ENCODE results near the gene TRIM52. TPM values are rescaled to one million over a fixed set of nuclear protein-coding genes. Genes with fewer than 3 reads are reported as not detected.

TRIM52 gene
- total and polyA plus RNA-seq, 2 of the 13 experiments (the other 11 are each of a cell fraction or from before 2014, with no cell fraction given): 7.2 to 11.6 TPM

DNA sequence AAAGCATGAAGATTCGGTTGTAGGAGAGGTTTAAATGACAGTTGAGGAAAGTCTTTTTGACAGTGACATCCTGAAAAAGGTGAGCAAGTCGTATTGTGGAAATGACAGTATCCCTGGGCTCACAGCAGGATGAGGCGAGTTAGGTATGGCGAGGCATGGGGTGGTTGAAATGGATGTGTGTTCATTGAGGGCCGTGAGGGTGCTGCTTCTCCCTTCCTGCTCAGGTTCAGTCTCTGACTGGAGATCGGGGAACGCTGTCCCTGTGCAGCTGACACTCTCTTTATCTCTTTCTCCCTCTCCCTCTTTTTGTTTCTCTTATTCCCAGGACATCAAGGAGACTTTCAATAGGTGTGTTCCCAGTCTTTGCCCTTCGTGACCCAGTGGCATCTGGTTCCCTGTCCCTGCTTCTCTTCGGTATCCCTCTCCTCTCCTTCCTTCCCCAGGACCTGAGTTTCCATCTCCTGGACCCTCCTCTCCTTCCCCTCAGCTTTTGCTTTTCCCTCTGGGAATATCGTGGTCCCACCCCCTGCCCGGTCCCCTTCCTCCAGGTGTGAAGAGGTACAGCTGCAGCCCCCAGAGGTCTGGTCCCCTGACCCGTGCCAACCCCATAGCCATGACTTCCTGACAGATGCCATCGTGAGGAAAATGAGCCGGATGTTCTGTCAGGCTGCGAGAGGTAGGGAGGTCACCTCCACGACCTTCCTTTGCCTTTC lies 27.7 kb downstream of the TRIM52 start:
- TF ChIP-seq ISX (CRISPR knock-in tag; conservative IDR thresholded peaks at IDR 0.05) (no peak), POLR2A (IDR thresholded peaks at IDR 0.05; ENCODE audit: insufficient read depth in 1 of 2, low read depth in 2 of 2, low read length in 2 of 2) (peak in 1 of 2 experiments; percentile 61; a peak in 2 of 4 replicates), IRF1 (CRISPR knock-in tag; IDR thresholded peaks at IDR 0.05; ENCODE audit: low read depth) (no peak), POLR2G (IDR thresholded peaks at IDR 0.05; ENCODE audit: low read depth, low read length) (peak; percentile 25; the same call in 1 of the 2 replicates), ZBTB25 (CRISPR knock-in tag; IDR thresholded peaks at IDR 0.05) (no peak), ZNF143 (CRISPR knock-in tag; IDR thresholded peaks at IDR 0.05) (no peak)
- TF ChIP-seq, protein P1, sequence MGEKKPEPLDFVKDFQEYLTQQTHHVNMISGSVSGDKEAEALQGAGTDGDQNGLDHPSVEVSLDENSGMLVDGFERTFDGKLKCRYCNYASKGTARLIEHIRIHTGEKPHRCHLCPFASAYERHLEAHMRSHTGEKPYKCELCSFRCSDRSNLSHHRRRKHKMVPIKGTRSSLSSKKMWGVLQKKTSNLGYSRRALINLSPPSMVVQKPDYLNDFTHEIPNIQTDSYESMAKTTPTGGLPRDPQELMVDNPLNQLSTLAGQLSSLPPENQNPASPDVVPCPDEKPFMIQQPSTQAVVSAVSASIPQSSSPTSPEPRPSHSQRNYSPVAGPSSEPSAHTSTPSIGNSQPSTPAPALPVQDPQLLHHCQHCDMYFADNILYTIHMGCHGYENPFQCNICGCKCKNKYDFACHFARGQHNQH (CRISPR knock-in tag; IDR thresholded peaks at IDR 0.05): no peak
- TF ChIP-seq, protein P2, sequence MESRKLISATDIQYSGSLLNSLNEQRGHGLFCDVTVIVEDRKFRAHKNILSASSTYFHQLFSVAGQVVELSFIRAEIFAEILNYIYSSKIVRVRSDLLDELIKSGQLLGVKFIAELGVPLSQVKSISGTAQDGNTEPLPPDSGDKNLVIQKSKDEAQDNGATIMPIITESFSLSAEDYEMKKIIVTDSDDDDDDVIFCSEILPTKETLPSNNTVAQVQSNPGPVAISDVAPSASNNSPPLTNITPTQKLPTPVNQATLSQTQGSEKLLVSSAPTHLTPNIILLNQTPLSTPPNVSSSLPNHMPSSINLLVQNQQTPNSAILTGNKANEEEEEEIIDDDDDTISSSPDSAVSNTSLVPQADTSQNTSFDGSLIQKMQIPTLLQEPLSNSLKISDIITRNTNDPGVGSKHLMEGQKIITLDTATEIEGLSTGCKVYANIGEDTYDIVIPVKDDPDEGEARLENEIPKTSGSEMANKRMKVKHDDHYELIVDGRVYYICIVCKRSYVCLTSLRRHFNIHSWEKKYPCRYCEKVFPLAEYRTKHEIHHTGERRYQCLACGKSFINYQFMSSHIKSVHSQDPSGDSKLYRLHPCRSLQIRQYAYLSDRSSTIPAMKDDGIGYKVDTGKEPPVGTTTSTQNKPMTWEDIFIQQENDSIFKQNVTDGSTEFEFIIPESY (CRISPR knock-in tag; IDR thresholded peaks at IDR 0.05): no peak
- Histone ChIP-seq H3K4me3 (replicated peaks in 1 of 3; ENCODE audit: insufficient read depth in 1 of 3, low read depth in 2 of 3, low read length in 3 of 3) (no peak overlapping the region), H3K4me1 (ENCODE audit: insufficient read depth, low read length) (peaks cover 14% of the 10 kb centered on the region; the same call in 1 of the 2 replicates), H3K27ac (ENCODE audit: extremely low read length, insufficient read depth, low read length) (no peak overlapping the region), H3K36me3 (replicated peaks in 1 of 2; ENCODE audit: control insufficient read depth in 1 of 2, insufficient read depth in 2 of 2, low read length in 2 of 2) (peaks cover 29 to 71% of the 10 kb centered on the region in 2 experiments), H3K9ac (ENCODE audit: insufficient read depth, low read depth, low read length) (no peak overlapping the region), H3K4me2 (ENCODE audit: low read depth, low read length) (no peak overlapping the region), H3K79me2 (ENCODE audit: insufficient read depth, low read length) (no peaks in the 10 kb centered on the region), H3K27me3 (ENCODE audit: control insufficient read depth in 1 of 2, insufficient read depth in 2 of 2, low read length in 2 of 2) (no peaks in the 10 kb centered on the region), H2AFZ (ENCODE audit: low read length) (no peak overlapping the region), H3K9me3 (ENCODE audit: low read length) (no peaks in the 10 kb centered on the region), H4K20me1 (ENCODE audit: insufficient read depth, low read length) (peaks cover 27% of the 10 kb centered on the region)
- POLR2A ChIA-PET: interaction anchor here (1.4 to 4.3 kb wide), 3 partner anchors 10 to 49 kb away, joined by 4 to 41 read pairs (median 4); partner anchors contain the start of genes RACK1 and TRIM41
- in situ Hi-C loops (cut with HindIII; ENCODE audit: extremely low pct_ligation_motif_present, low pct_unique_long_range_greater_than_20kb): no loop called here
- DNase-seq (ENCODE audit: low spot score) (no peak), ATAC-seq (peak; percentile 10), FAIRE-seq (no peak)
- WGBS (ENCODE audit: low lambda C conversion rate): 93% methylated on average over 16 of the region's 16 CpGs
- intact Hi-C loops (cut with micrococcal nuclease; ENCODE audit: unreplicated experiment): no loop called here
- BruUV-seq (replicated peaks): no TSS peak
- CTCF ChIA-PET (ENCODE audit: low intra/inter-chr PET ratio, low total read pairs): no interaction called here

Data from HepG2 (cell line).